WTC11 (cell line): ENCODE data around the gene ADGRL1.

Experiments
- CBFB ChIP-seq: sonication (generic); formaldehyde crosslinking; IDR thresholded peaks from 2 replicates; pipeline ENCODE4 v1.8.1; 2022; ENCODE audit warnings: mild to moderate bottlenecking, low read depth, missing genetic modification reagents
- CREB1 ChIP-seq: sonication (generic); formaldehyde crosslinking; IDR thresholded peaks from 2 replicates; pipeline ENCODE4 v1.8.0; 2023; ENCODE audit warnings: mild to moderate bottlenecking, missing genetic modification reagents
- CTCF ChIP-seq: fragments of 200-600 bp; IDR thresholded peaks from 2 replicates; pipeline ENCODE4 v1.8.0; 2022; ENCODE audit warnings: antibody characterized with exemption
- MXD4 ChIP-seq: fragments of 250-450 bp; sonication (Bioruptor Pico); IDR thresholded peaks from 2 replicates; pipeline ENCODE4 v1.8.0; 2021; ENCODE audit warnings: mild to moderate bottlenecking, moderate library complexity, borderline replicate concordance
- MYBL2 ChIP-seq: sonication (generic); formaldehyde crosslinking; IDR thresholded peaks from 2 replicates; pipeline ENCODE4 v1.8.1; 2023; ENCODE audit warnings: mild to moderate bottlenecking, moderate library complexity, missing genetic modification reagents
- NFYB ChIP-seq: sonication (generic); formaldehyde crosslinking; conservative IDR thresholded peaks from 2 replicates; pipeline ENCODE4 v1.8.0; 2022; ENCODE audit warnings: low read depth, missing genetic modification reagents
- PRDM15 ChIP-seq: sonication (generic); formaldehyde crosslinking; IDR thresholded peaks from 2 replicates; pipeline ENCODE4 v1.8.0; 2022; ENCODE audit warnings: missing genetic modification reagents

- no peak for TF ChIP-seq CTCF
- TF ChIP-seq CBFB (CRISPR knock-in tag), result no peak
- TF ChIP-seq PRDM15 (CRISPR knock-in tag), result no peak
- no peak for TF ChIP-seq MXD4 (CRISPR knock-in tag)
- no peak for TF ChIP-seq NFYB (CRISPR knock-in tag)
- TF ChIP-seq MYBL2 (CRISPR knock-in tag), result no peak
- TF ChIP-seq CREB1 (CRISPR knock-in tag), result no peak
These were observed 38.9 kb downstream of the ADGRL1 start for GRCh38 chr19:14166999-14167575.
